ENCODE results near the gene COL9A3. TPM values are rescaled to one million over a fixed set of nuclear protein-coding genes. Genes with fewer than 3 reads are reported as not detected.

The COL9A3 gene
- total and polyA plus RNA-seq, 4 donors: 0.13 to 6.5 (median 1.1) TPM

GRCh38 chr20:62828051-62828450 lies 11.2 kb downstream of the COL9A3 start:
- H3K4me3 ChIP-seq (ENCODE audit: low read length in 2 of 2): no peak overlapping the region
- H3K9me3 ChIP-seq (ENCODE audit: control insufficient read depth, low read length): no peaks in the 10 kb centered on the region
- 91 to 95% methylated on average over 9 of the region's 9 CpGs for WGBS, 2 donors
- intact Hi-C loops (cut with DNase I): no loop called here
- no peaks in the 10 kb centered on the region for H3K36me3 ChIP-seq (ENCODE audit: control insufficient read depth in 1 of 2, insufficient read depth in 2 of 2, low read length in 1 of 2)
- H3K27ac ChIP-seq (ENCODE audit: low read depth in 1 of 2, low read length in 2 of 2): no peak overlapping the region
- no peaks in the 10 kb centered on the region for H3K27me3 ChIP-seq (ENCODE audit: control insufficient read depth in 1 of 2, insufficient read depth in 2 of 2, low read length in 1 of 2)
- ATAC-seq (ENCODE audit: low FRiP score): no peak
- no peak for DNase-seq
- H3K4me1 ChIP-seq (ENCODE audit: control insufficient read depth in 1 of 2, insufficient read depth in 2 of 2, low read length in 2 of 2): no peaks in the 10 kb centered on the region

DNA sequence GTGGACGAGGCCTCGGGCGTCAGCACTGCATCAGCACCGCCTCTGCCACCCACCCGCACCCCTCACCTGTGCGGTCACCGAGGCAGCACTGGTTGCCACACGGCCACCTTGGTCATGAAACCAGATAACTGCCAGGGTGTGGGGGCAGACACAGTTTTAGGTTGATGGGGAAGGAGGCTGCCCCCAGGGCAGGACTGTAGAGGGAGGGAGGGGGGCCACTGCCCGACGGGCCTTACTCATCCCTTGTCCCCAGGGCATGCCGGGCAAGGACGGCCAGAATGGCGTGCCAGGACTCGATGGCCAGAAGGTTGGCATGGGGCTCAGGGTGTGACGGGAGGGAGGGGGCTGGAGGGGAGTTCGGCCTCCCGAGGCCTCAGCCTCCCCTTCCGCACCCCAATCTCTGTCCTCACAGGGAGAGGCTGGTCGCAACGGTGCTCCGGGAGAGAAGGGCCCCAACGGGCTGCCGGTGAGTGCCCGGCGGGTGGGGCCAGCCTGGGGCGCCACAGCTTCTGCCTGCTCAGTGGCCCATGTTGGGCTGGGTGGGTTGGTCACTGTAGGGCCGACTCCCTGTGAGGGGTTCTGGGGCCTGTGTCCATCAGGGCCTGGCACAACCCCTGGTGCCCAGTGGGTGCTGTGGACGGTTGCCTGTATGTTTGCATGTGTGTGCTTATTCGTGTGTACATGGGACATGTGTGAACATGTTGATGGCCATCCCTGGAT lies 11.8 kb downstream of the COL9A3 start:
- intact Hi-C loops (cut with DNase I): no loop called here
- Histone ChIP-seq H3K27me3 (ENCODE audit: control insufficient read depth in 1 of 2, insufficient read depth in 2 of 2, low read length in 1 of 2) (no peaks in the 10 kb centered on the region), H3K4me3 (ENCODE audit: low read length in 2 of 2) (no peak overlapping the region), H3K27ac (ENCODE audit: low read depth in 1 of 2, low read length in 2 of 2) (no peak overlapping the region), H3K9me3 (ENCODE audit: control insufficient read depth, low read length) (no peaks in the 10 kb centered on the region), H3K36me3 (ENCODE audit: control insufficient read depth in 1 of 2, insufficient read depth in 2 of 2, low read length in 1 of 2) (no peaks in the 10 kb centered on the region), H3K4me1 (ENCODE audit: control insufficient read depth in 1 of 2, insufficient read depth in 2 of 2, low read length in 2 of 2) (no peaks in the 10 kb centered on the region)
- 86 to 89% methylated on average over 23 to 29 of the region's 29 CpGs for WGBS, 2 donors
- ATAC-seq (ENCODE audit: low FRiP score) (no peak), DNase-seq (no peak)

DNA sequence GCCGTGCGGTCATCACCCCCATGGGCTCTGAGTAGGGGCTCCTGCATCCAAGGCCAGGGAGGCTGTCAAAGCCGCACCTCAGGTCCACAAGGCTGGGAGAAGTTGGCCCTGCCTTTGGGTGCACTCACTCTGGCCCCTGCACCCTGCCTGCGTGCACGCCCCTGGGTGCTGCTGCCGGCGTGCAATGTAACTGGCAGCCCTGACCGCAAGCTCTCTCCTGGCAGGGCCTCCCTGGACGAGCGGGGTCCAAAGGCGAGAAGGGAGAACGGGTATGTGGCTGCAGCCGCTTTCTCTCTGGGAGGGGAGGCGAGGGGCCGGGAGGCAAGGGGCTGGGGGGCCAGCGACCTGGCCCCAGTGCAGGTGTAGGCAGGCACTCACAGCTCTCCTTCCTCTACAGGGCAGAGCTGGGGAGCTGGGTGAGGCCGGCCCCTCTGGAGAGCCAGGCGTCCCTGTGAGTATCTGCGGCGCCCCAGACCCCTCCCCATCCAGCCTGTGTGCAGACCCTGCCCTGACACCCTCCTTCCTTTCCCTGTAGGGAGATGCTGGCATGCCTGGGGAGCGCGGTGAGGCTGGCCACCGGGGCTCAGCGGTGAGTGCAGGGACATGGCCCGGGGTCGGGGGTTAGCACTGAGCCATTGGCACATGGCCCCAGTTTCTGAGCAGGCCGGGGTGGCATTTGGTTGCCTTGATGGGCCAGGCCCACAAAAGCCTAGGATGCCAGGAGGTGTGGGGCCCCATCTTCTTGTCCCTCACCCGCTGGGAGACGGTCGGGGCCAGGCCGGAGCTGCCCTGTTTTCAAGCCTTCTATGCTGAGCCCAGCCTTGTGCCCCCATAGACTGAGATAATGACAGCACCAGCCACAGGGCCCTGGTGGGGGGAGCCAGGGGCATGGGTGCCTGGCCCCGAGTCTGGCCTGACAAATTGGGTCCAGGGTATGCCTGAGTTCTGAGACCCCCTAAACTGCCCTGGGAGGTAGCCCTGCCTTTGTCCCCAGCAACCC lies 12.7 kb downstream of the COL9A3 start:
- no peak overlapping the region for H3K27ac ChIP-seq (ENCODE audit: low read depth in 1 of 2, low read length in 2 of 2)
- no peaks in the 10 kb centered on the region for H3K4me1 ChIP-seq (ENCODE audit: control insufficient read depth in 1 of 2, insufficient read depth in 2 of 2, low read length in 2 of 2)
- DNase-seq (no peak), ATAC-seq (ENCODE audit: low FRiP score) (no peak)
- H3K9me3 ChIP-seq (ENCODE audit: control insufficient read depth, low read length): no peaks in the 10 kb centered on the region
- no peaks in the 10 kb centered on the region for H3K27me3 ChIP-seq (ENCODE audit: control insufficient read depth in 1 of 2, insufficient read depth in 2 of 2, low read length in 1 of 2)
- H3K4me3 ChIP-seq (ENCODE audit: low read length in 2 of 2): no peak overlapping the region
- intact Hi-C loops (cut with DNase I): no loop called here
- 93 to 96% methylated on average over 32 of the region's 32 CpGs for WGBS, 2 donors
- H3K36me3 ChIP-seq (ENCODE audit: control insufficient read depth in 1 of 2, insufficient read depth in 2 of 2, low read length in 1 of 2): no peaks in the 10 kb centered on the region

GRCh38 chr20:62830251-62830650 lies 13.4 kb downstream of the COL9A3 start:
- ATAC-seq (ENCODE audit: low FRiP score) (no peak), DNase-seq (peak in 1 of 2 donors; percentile 60)
- WGBS, 2 donors: 93 to 95% methylated on average over 11 to 14 of the region's 14 CpGs
- intact Hi-C loops (cut with DNase I): no loop called here
- H3K27ac ChIP-seq (ENCODE audit: low read depth in 1 of 2, low read length in 2 of 2): no peak overlapping the region
- no peaks in the 10 kb centered on the region for H3K27me3 ChIP-seq (ENCODE audit: control insufficient read depth in 1 of 2, insufficient read depth in 2 of 2, low read length in 1 of 2)
- H3K4me3 ChIP-seq (ENCODE audit: low read length in 2 of 2): no peak overlapping the region
- H3K4me1 ChIP-seq (ENCODE audit: control insufficient read depth in 1 of 2, insufficient read depth in 2 of 2, low read length in 2 of 2): no peaks in the 10 kb centered on the region
- H3K36me3 ChIP-seq (ENCODE audit: control insufficient read depth in 1 of 2, insufficient read depth in 2 of 2, low read length in 1 of 2): no peaks in the 10 kb centered on the region
- H3K9me3 ChIP-seq (ENCODE audit: control insufficient read depth, low read length): no peaks in the 10 kb centered on the region

- Histone ChIP-seq H3K27ac (ENCODE audit: low read depth in 1 of 2, low read length in 2 of 2) (no peak overlapping the region), H3K4me1 (ENCODE audit: control insufficient read depth in 1 of 2, insufficient read depth in 2 of 2, low read length in 2 of 2) (no peaks in the 10 kb centered on the region)
Measured at GRCh38 chr20:62830821-62831220, 14.0 kb downstream of the COL9A3 start.

GRCh38 chr20:62831361-62831788 lies 14.5 kb downstream of the COL9A3 start:
- Histone ChIP-seq H3K4me1 (ENCODE audit: control insufficient read depth in 1 of 2, insufficient read depth in 2 of 2, low read length in 2 of 2) (no peaks in the 10 kb centered on the region), H3K36me3 (ENCODE audit: control insufficient read depth in 1 of 2, insufficient read depth in 2 of 2, low read length in 1 of 2) (no peaks in the 10 kb centered on the region), H3K27me3 (ENCODE audit: control insufficient read depth in 1 of 2, insufficient read depth in 2 of 2, low read length in 1 of 2) (no peaks in the 10 kb centered on the region), H3K9me3 (ENCODE audit: control insufficient read depth, low read length) (no peaks in the 10 kb centered on the region), H3K4me3 (ENCODE audit: low read length in 2 of 2) (no peak overlapping the region), H3K27ac (ENCODE audit: low read depth in 1 of 2, low read length in 2 of 2) (no peak overlapping the region)
- WGBS, 2 donors: 88 to 90% methylated on average over 10 of the region's 10 CpGs
- DNase-seq (peak in 1 of 2 donors; percentile 25), ATAC-seq (ENCODE audit: low FRiP score) (no peak)
- intact Hi-C loops (cut with DNase I): no loop called here

More at GRCh38 chr20:62830821-62831220, 14.0 kb downstream of the COL9A3 start:
- Histone ChIP-seq H3K9me3 (ENCODE audit: control insufficient read depth, low read length) (no peaks in the 10 kb centered on the region), H3K4me3 (ENCODE audit: low read length in 2 of 2) (no peak overlapping the region), H3K27me3 (ENCODE audit: control insufficient read depth in 1 of 2, insufficient read depth in 2 of 2, low read length in 1 of 2) (no peaks in the 10 kb centered on the region), H3K36me3 (ENCODE audit: control insufficient read depth in 1 of 2, insufficient read depth in 2 of 2, low read length in 1 of 2) (no peaks in the 10 kb centered on the region)
- 93 to 96% methylated on average over 22 of the region's 22 CpGs for WGBS, 2 donors
- intact Hi-C loops (cut with DNase I): no loop called here
- ATAC-seq (ENCODE audit: low FRiP score) (no peak), DNase-seq (peak in 1 of 2 donors; percentile 70)

DNA sequence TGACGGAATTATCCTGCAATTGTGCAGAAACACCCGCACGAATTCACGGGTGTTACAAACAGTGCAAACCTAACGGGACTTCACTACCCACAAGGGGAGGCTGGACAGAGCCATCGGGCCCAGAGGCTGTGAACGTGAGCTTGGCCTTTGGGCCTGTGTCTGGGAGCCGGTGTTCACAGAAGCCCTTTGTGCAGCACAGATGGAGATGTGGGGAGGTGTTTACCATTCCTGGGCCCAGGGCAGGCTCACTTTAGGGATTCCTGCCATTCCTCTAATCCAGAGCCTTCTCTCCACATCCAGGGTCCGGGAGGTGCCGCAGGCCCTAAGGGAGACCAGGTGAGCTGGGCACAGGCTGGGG lies 15.0 kb downstream of the COL9A3 start:
- no peaks in the 10 kb centered on the region for H3K27me3 ChIP-seq (ENCODE audit: control insufficient read depth in 1 of 2, insufficient read depth in 2 of 2, low read length in 1 of 2)
- intact Hi-C loops (cut with DNase I): no loop called here
- no peak overlapping the region for H3K27ac ChIP-seq (ENCODE audit: low read depth in 1 of 2, low read length in 2 of 2)
- ATAC-seq (ENCODE audit: low FRiP score) (no peak), DNase-seq (peak in 1 of 2 donors; percentile 55)
- WGBS, 2 donors: 89 to 95% methylated on average over 10 of the region's 10 CpGs
- no peak overlapping the region for H3K4me3 ChIP-seq (ENCODE audit: low read length in 2 of 2)
- no peaks in the 10 kb centered on the region for H3K9me3 ChIP-seq (ENCODE audit: control insufficient read depth, low read length)
- H3K36me3 ChIP-seq (ENCODE audit: control insufficient read depth in 1 of 2, insufficient read depth in 2 of 2, low read length in 1 of 2): no peaks in the 10 kb centered on the region
- no peaks in the 10 kb centered on the region for H3K4me1 ChIP-seq (ENCODE audit: control insufficient read depth in 1 of 2, insufficient read depth in 2 of 2, low read length in 2 of 2)

DNA sequence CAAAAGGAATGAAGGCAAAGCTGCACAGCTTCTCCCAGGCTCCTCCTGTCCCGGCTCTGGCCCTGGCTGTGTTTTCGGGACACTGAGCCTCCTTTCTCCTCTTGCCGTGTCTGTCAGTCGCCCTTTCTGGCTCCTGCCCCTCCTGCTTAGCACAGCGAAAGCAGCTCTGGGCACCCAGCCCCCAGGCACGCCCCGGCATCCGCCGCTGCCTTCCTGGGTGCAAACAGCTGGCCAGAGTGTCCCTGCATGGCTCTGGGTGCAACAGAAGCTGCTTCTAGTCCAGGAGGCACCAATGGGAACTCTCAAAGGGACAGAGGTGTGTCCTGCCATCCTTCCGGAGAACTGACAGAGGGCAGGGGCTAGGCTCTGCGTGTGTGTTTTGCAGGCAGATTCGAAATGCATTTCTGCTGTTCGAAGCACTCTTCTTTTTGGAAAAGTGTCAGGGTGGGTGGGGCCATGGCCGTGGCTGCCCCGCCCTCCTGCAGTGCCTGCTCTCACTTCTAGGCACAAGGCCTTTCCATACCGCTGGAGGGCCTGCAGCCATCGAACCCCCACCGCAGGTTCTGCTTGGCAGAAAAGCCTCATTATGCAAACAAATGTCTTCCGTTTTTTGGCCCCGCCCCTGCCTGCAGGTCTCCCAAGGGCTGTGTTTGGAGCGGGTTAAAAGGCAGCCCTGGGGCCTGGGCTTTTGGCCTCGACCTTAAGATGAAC lies 15.5 kb downstream of the COL9A3 start:
- DNase-seq: peak; percentile 69 to 74
- intact Hi-C loops (cut with DNase I): no loop called here
- Histone ChIP-seq H3K4me1 (ENCODE audit: control insufficient read depth in 1 of 2, insufficient read depth in 2 of 2, low read length in 2 of 2) (no peaks in the 10 kb centered on the region), H3K4me3 (ENCODE audit: low read length in 2 of 2) (no peak overlapping the region), H3K36me3 (ENCODE audit: control insufficient read depth in 1 of 2, insufficient read depth in 2 of 2, low read length in 1 of 2) (no peaks in the 10 kb centered on the region), H3K9me3 (ENCODE audit: control insufficient read depth, low read length) (no peaks in the 10 kb centered on the region), H3K27ac (ENCODE audit: low read depth in 1 of 2, low read length in 2 of 2) (no peak overlapping the region), H3K27me3 (ENCODE audit: control insufficient read depth in 1 of 2, insufficient read depth in 2 of 2, low read length in 1 of 2) (no peaks in the 10 kb centered on the region)
- WGBS, 2 donors: 67 to 68% methylated on average over 22 of the region's 22 CpGs
- no peak for ATAC-seq (ENCODE audit: low FRiP score)

Measured in aorta (tissue), 5 donors.